ENCODE data around the gene ZFHX2.

Gene ZFHX2

DNA sequence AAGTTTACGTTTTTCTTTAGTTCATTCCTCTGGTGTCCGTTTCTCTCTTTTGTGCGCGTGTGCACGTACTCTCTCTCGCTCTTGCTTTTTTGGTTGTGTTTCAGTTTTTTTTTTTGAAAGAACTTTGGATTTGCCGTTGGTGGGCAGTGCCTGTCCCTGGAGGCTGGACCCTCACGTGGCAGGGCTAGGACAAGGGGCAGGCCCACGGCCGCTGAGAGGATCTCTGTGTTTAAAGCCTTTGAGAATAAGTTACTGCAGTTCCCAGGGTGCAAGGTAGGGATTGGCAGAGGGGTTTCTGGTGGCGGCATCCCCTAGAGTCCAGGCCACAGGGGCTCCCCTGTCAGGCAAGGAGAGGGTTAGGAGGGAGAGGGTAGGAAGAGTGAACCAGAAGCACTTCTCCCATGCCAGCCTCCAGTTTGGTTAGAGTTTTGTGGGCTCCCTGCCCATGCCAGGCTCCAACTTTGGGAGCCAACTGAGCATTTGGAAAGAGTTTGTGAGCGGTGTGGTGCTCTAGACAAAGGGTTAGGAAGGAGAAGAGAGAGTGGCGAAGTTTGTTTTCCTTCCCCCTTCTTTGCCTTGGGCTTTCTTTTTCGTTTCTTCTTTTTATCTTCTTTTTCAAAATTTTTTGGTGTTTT, 30.5 kb downstream of the ZFHX2 start:
- no peak overlapping the region for H2BK5ac ChIP-seq (ENCODE audit: low read length)
- no peaks in the 10 kb centered on the region for H3K27me3 ChIP-seq (ENCODE audit: control insufficient read depth in 3 of 3, insufficient read depth in 3 of 3, low read depth in 1 of 3, low read length in 3 of 3)
- H3K18ac ChIP-seq (ENCODE audit: low read length): no peak overlapping the region
- H2BK15ac ChIP-seq (ENCODE audit: low read length): no peak overlapping the region
- DNase-seq (ENCODE audit: low spot score): no peak
- H3K23ac ChIP-seq (ENCODE audit: low read depth, low read length, poor library complexity): no peak overlapping the region
- H4K8ac ChIP-seq (ENCODE audit: low read depth, low read length): no peak overlapping the region
- H3K4me2 ChIP-seq (ENCODE audit: insufficient read depth, low read length, poor library complexity, severe bottlenecking): no peak overlapping the region
- no peaks in the 10 kb centered on the region for H3K79me1 ChIP-seq (ENCODE audit: low read depth, low read length)
- no peaks in the 10 kb centered on the region for H3K9me3 ChIP-seq (replicated peaks in 1 of 2; ENCODE audit: control insufficient read depth in 2 of 2, insufficient read depth in 1 of 2, low read depth in 1 of 2, low read length in 2 of 2)
- H3K4me1 ChIP-seq (ENCODE audit: control insufficient read depth in 2 of 2, insufficient read depth in 1 of 2, low read depth in 1 of 2, low read length in 2 of 2): peaks cover 0 to 6% of the 10 kb centered on the region in 2 donors
- H4K91ac ChIP-seq (ENCODE audit: low read depth, low read length, poor library complexity): no peak overlapping the region
- H2BK120ac ChIP-seq (ENCODE audit: low read depth, low read length): no peak overlapping the region
- peaks cover 5 to 11% of the 10 kb centered on the region in 2 donors for H3K36me3 ChIP-seq (replicated peaks in 1 of 2; ENCODE audit: control insufficient read depth in 2 of 2, insufficient read depth in 2 of 2, low read length in 2 of 2)
- no peak overlapping the region for H2AFZ ChIP-seq (ENCODE audit: low read length)
- no peak overlapping the region for H2BK12ac ChIP-seq (ENCODE audit: low read length)
- no peak overlapping the region for H2AK5ac ChIP-seq (ENCODE audit: low read depth, low read length)
- H3K14ac ChIP-seq (ENCODE audit: low read length): no peak overlapping the region
- no peak overlapping the region for H3K27ac ChIP-seq (replicated peaks; ENCODE audit: low read length)
- no peak overlapping the region for H3K4me3 ChIP-seq (ENCODE audit: low read length in 2 of 2)
- WGBS, 2 donors (ENCODE audit: extremely low coverage in 2 of 2, insufficient read length in 2 of 2, insufficient replicate concordance in 1 of 2): no CpG with 5 or more reads among the region's 14 CpGs
- no peak overlapping the region for H3K4ac ChIP-seq (ENCODE audit: low read length)
- H3K9ac ChIP-seq (ENCODE audit: low read depth, low read length, poor library complexity): no peak overlapping the region

GRCh38 chr14:23518709-23519108, 32.9 kb downstream of the ZFHX2 start:
- WGBS, 2 donors (ENCODE audit: extremely low coverage in 2 of 2, insufficient read length in 2 of 2, insufficient replicate concordance in 1 of 2): no CpG with 5 or more reads among the region's 4 CpGs

GRCh38 chr14:23517650-23518326, 33.8 kb downstream of the ZFHX2 start:
- Histone ChIP-seq H3K27me3 (ENCODE audit: control insufficient read depth in 3 of 3, insufficient read depth in 3 of 3, low read depth in 1 of 3, low read length in 3 of 3) (no peaks in the 10 kb centered on the region), H4K91ac (ENCODE audit: low read depth, low read length, poor library complexity) (no peak overlapping the region), H3K79me1 (ENCODE audit: low read depth, low read length) (no peaks in the 10 kb centered on the region), H2AK5ac (ENCODE audit: low read depth, low read length) (no peak overlapping the region), H3K9ac (ENCODE audit: low read depth, low read length, poor library complexity) (no peak overlapping the region), H2AFZ (ENCODE audit: low read length) (no peak overlapping the region), H4K8ac (ENCODE audit: low read depth, low read length) (no peak overlapping the region), H3K4me2 (ENCODE audit: insufficient read depth, low read length, poor library complexity, severe bottlenecking) (no peak overlapping the region), H3K9me3 (replicated peaks in 1 of 2; ENCODE audit: control insufficient read depth in 2 of 2, insufficient read depth in 1 of 2, low read depth in 1 of 2, low read length in 2 of 2) (no peaks in the 10 kb centered on the region), H3K27ac (replicated peaks; ENCODE audit: low read length) (no peak overlapping the region), H3K4me1 (ENCODE audit: control insufficient read depth in 2 of 2, insufficient read depth in 1 of 2, low read depth in 1 of 2, low read length in 2 of 2) (peaks cover 0 to 4% of the 10 kb centered on the region in 2 donors), H2BK12ac (ENCODE audit: low read length) (no peak overlapping the region), H2BK120ac (ENCODE audit: low read depth, low read length) (no peak overlapping the region), H3K36me3 (replicated peaks in 1 of 2; ENCODE audit: control insufficient read depth in 2 of 2, insufficient read depth in 2 of 2, low read length in 2 of 2) (peaks cover 0 to under 1% of the 10 kb centered on the region in 2 donors), H3K18ac (ENCODE audit: low read length) (no peak overlapping the region), H3K4me3 (ENCODE audit: low read length in 2 of 2) (no peak overlapping the region), H3K4ac (ENCODE audit: low read length) (no peak overlapping the region), H2BK15ac (ENCODE audit: low read length) (no peak overlapping the region), H3K14ac (ENCODE audit: low read length) (no peak overlapping the region), H2BK5ac (ENCODE audit: low read length) (no peak overlapping the region), H3K23ac (ENCODE audit: low read depth, low read length, poor library complexity) (no peak overlapping the region)
- no peak for DNase-seq (ENCODE audit: low spot score)
- WGBS, 2 donors (ENCODE audit: extremely low coverage in 2 of 2, insufficient read length in 2 of 2, insufficient replicate concordance in 1 of 2): no CpG with 5 or more reads among the region's 6 CpGs

More at GRCh38 chr14:23518709-23519108, 32.9 kb downstream of the ZFHX2 start:
- Histone ChIP-seq H3K4me2 (ENCODE audit: insufficient read depth, low read length, poor library complexity, severe bottlenecking) (no peak overlapping the region), H4K8ac (ENCODE audit: low read depth, low read length) (no peak overlapping the region), H3K14ac (ENCODE audit: low read length) (no peak overlapping the region), H2BK5ac (ENCODE audit: low read length) (no peak overlapping the region), H2AK5ac (ENCODE audit: low read depth, low read length) (no peak overlapping the region), H3K4me3 (ENCODE audit: low read length in 2 of 2) (no peak overlapping the region), H3K27ac (replicated peaks; ENCODE audit: low read length) (no peak overlapping the region), H2BK120ac (ENCODE audit: low read depth, low read length) (no peak overlapping the region), H3K36me3 (replicated peaks in 1 of 2; ENCODE audit: control insufficient read depth in 2 of 2, insufficient read depth in 2 of 2, low read length in 2 of 2) (peaks cover 0 to 2% of the 10 kb centered on the region in 2 donors), H3K18ac (ENCODE audit: low read length) (no peak overlapping the region), H3K4ac (ENCODE audit: low read length) (no peak overlapping the region), H3K9me3 (replicated peaks in 1 of 2; ENCODE audit: control insufficient read depth in 2 of 2, insufficient read depth in 1 of 2, low read depth in 1 of 2, low read length in 2 of 2) (no peaks in the 10 kb centered on the region), H3K79me1 (ENCODE audit: low read depth, low read length) (no peaks in the 10 kb centered on the region), H2BK15ac (ENCODE audit: low read length) (no peak overlapping the region), H2BK12ac (ENCODE audit: low read length) (no peak overlapping the region), H3K9ac (ENCODE audit: low read depth, low read length, poor library complexity) (no peak overlapping the region), H3K27me3 (ENCODE audit: control insufficient read depth in 3 of 3, insufficient read depth in 3 of 3, low read depth in 1 of 3, low read length in 3 of 3) (no peaks in the 10 kb centered on the region), H4K91ac (ENCODE audit: low read depth, low read length, poor library complexity) (no peak overlapping the region), H3K23ac (ENCODE audit: low read depth, low read length, poor library complexity) (no peak overlapping the region), H2AFZ (ENCODE audit: low read length) (no peak overlapping the region), H3K4me1 (ENCODE audit: control insufficient read depth in 2 of 2, insufficient read depth in 1 of 2, low read depth in 1 of 2, low read length in 2 of 2) (peaks cover 0 to 4% of the 10 kb centered on the region in 2 donors)
- no peak for DNase-seq (ENCODE audit: low spot score)

GRCh38 chr14:23514644-23514957, 37.0 kb downstream of the ZFHX2 start:
- Histone ChIP-seq H3K14ac (ENCODE audit: low read length) (no peak overlapping the region), H2BK120ac (ENCODE audit: low read depth, low read length) (no peak overlapping the region), H3K27me3 (ENCODE audit: control insufficient read depth in 3 of 3, insufficient read depth in 3 of 3, low read depth in 1 of 3, low read length in 3 of 3) (no peaks in the 10 kb centered on the region), H3K4ac (ENCODE audit: low read length) (no peak overlapping the region), H4K8ac (ENCODE audit: low read depth, low read length) (no peak overlapping the region), H3K27ac (replicated peaks; ENCODE audit: low read length) (no peak overlapping the region), H3K18ac (ENCODE audit: low read length) (no peak overlapping the region), H3K36me3 (replicated peaks in 1 of 2; ENCODE audit: control insufficient read depth in 2 of 2, insufficient read depth in 2 of 2, low read length in 2 of 2) (no peaks in the 10 kb centered on the region), H3K9ac (ENCODE audit: low read depth, low read length, poor library complexity) (no peak overlapping the region), H2BK15ac (ENCODE audit: low read length) (no peak overlapping the region), H4K91ac (ENCODE audit: low read depth, low read length, poor library complexity) (no peak overlapping the region), H2AFZ (ENCODE audit: low read length) (no peak overlapping the region), H3K23ac (ENCODE audit: low read depth, low read length, poor library complexity) (peak overlapping the region; percentile 19), H3K4me2 (ENCODE audit: insufficient read depth, low read length, poor library complexity, severe bottlenecking) (no peak overlapping the region), H3K79me1 (ENCODE audit: low read depth, low read length) (no peaks in the 10 kb centered on the region), H3K9me3 (replicated peaks in 1 of 2; ENCODE audit: control insufficient read depth in 2 of 2, insufficient read depth in 1 of 2, low read depth in 1 of 2, low read length in 2 of 2) (no peaks in the 10 kb centered on the region), H3K4me3 (ENCODE audit: low read length in 2 of 2) (no peak overlapping the region), H2BK5ac (ENCODE audit: low read length) (no peak overlapping the region), H3K4me1 (ENCODE audit: control insufficient read depth in 2 of 2, insufficient read depth in 1 of 2, low read depth in 1 of 2, low read length in 2 of 2) (peaks cover 0 to 4% of the 10 kb centered on the region in 2 donors), H2AK5ac (ENCODE audit: low read depth, low read length) (peak overlapping the region; percentile 12), H2BK12ac (ENCODE audit: low read length) (no peak overlapping the region)
- no peak for DNase-seq (ENCODE audit: low spot score)
- no CpG with 5 or more reads among the region's 3 CpGs for WGBS, 2 donors (ENCODE audit: extremely low coverage in 2 of 2, insufficient read length in 2 of 2, insufficient replicate concordance in 1 of 2)

Measured in neuronal stem cell (in vitro differentiated cells).